ENCODE results near the gene ATP1A4. TPM values are rescaled to one million over a fixed set of nuclear protein-coding genes. Genes with fewer than 3 reads are reported as not detected.

The ATP1A4 gene
- total and polyA plus RNA-seq, 4 donors, result 0.06 to 0.09 (median 0.08) TPM; not detected in 1

DNA sequence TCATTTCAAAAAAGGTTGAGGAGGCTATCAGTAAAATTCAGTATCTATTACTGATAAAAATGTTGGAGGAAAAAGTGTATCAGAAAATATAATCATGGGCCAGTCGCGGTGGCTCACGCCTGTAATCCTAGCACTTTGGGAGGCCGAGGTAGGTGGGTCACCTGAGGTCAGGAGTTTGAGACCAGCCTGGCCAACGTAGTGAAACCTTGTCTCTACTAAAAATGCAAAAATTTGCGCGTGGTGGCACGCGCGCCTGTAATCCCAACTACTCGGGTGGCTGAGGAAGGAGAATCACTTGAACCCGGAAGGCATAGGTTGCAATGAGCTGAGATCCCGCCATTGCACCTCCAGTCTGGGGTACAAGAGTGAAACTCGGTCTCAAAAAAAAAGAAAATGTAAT lies 5.3 kb upstream of the ATP1A4 start:
- TF ChIP-seq, protein P1, sequence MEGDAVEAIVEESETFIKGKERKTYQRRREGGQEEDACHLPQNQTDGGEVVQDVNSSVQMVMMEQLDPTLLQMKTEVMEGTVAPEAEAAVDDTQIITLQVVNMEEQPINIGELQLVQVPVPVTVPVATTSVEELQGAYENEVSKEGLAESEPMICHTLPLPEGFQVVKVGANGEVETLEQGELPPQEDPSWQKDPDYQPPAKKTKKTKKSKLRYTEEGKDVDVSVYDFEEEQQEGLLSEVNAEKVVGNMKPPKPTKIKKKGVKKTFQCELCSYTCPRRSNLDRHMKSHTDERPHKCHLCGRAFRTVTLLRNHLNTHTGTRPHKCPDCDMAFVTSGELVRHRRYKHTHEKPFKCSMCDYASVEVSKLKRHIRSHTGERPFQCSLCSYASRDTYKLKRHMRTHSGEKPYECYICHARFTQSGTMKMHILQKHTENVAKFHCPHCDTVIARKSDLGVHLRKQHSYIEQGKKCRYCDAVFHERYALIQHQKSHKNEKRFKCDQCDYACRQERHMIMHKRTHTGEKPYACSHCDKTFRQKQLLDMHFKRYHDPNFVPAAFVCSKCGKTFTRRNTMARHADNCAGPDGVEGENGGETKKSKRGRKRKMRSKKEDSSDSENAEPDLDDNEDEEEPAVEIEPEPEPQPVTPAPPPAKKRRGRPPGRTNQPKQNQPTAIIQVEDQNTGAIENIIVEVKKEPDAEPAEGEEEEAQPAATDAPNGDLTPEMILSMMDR (IDR thresholded peaks at IDR 0.05; ENCODE audit: control extremely low read depth, extremely low read depth), result no peak
- Histone ChIP-seq H3K36me3 (ENCODE audit: control insufficient read depth in 4 of 4, insufficient read depth in 4 of 4, low read length in 4 of 4) (no peaks in the 10 kb centered on the region), H3K9ac (ENCODE audit: insufficient read depth in 1 of 2, low read length in 2 of 2) (no peak overlapping the region), H3K27ac (ENCODE audit: low read depth in 1 of 2, low read length in 1 of 2) (no peak overlapping the region), H3K4me3 (no peak overlapping the region), H3K27me3 (ENCODE audit: control insufficient read depth in 3 of 3, insufficient read depth in 3 of 3, low read length in 2 of 3) (no peaks in the 10 kb centered on the region), H3K9me3 (ENCODE audit: control insufficient read depth in 4 of 4, insufficient read depth in 3 of 4, low read length in 3 of 4) (peaks cover 0 to 2% (median 0%) of the 10 kb centered on the region in 4 donors), H3K4me1 (ENCODE audit: control insufficient read depth in 5 of 5, insufficient read depth in 5 of 5, low read length in 5 of 5) (no peaks in the 10 kb centered on the region)
- WGBS, 2 donors, result 94 to 95% methylated on average over 14 of the region's 14 CpGs
- ATAC-seq (ENCODE audit: insufficient read depth, low FRiP score) (no peak), DNase-seq (no peak)

DNA sequence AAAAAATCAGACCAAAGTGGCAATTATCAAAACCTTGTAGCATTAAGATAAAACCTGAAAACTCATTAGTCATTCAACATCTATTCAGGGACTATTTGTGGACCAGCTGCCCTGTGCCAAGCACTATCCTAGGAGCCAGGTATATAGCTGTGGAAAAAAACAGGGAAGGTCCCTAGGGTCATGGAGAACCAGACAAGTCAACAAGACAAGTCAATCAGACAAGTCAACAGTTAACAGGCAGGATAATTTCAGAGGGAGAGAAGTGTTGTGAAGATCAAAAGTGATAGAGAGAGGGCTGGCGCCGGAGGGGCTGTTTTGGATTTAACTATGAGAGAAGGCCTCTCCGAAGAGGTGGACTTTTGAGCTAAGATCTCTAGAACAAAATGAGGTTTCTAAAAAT lies 3.3 kb upstream of the ATP1A4 start:
- no peak for ATAC-seq (ENCODE audit: insufficient read depth, low FRiP score)
- no peak overlapping the region for H3K4me3 ChIP-seq
- 91 to 93% methylated on average over 3 of the region's 3 CpGs for WGBS, 2 donors

DNA sequence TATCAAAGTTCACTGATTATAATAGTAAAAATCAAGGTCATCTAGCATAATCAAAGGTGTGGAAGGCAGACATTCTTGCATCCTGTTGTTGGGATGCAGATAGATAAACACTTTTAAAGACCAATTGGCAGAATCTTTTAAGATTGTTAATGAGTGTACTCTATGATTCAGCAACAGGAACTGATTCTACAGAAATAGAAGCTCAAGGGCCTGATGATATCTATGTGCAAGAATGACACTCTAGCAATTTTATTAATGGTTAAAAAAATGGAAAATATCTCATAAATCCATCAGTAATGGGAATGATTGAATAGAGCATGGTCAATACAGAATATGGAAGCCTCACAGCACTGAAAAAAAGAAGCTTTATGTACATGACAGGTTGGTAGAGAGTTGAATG lies 2.2 kb upstream of the ATP1A4 start:
- H3K9me3 ChIP-seq (ENCODE audit: control insufficient read depth in 4 of 4, insufficient read depth in 3 of 4, low read length in 3 of 4), result peaks cover 0 to 2% (median 0%) of the 10 kb centered on the region in 4 donors
- ATAC-seq (ENCODE audit: insufficient read depth, low FRiP score), result no peak
- TF ChIP-seq, protein P1 (IDR thresholded peaks at IDR 0.05; ENCODE audit: control extremely low read depth, extremely low read depth), result no peak
- no peaks in the 10 kb centered on the region for H3K36me3 ChIP-seq (ENCODE audit: control insufficient read depth in 4 of 4, insufficient read depth in 4 of 4, low read length in 4 of 4)
- no peak for DNase-seq
- peaks cover 0 to 4% (median 0%) of the 10 kb centered on the region in 5 donors for H3K4me1 ChIP-seq (ENCODE audit: control insufficient read depth in 5 of 5, insufficient read depth in 5 of 5, low read length in 5 of 5)
- H3K9ac ChIP-seq (ENCODE audit: insufficient read depth in 1 of 2, low read length in 2 of 2), result no peak overlapping the region
- no peak overlapping the region for H3K27ac ChIP-seq (ENCODE audit: low read depth in 1 of 2, low read length in 1 of 2)
- no peaks in the 10 kb centered on the region for H3K27me3 ChIP-seq (ENCODE audit: control insufficient read depth in 3 of 3, insufficient read depth in 3 of 3, low read length in 2 of 3)
- no peak overlapping the region for H3K4me3 ChIP-seq

More for the DNA sequence above, 3.3 kb upstream of the ATP1A4 start:
- no peak for DNase-seq
- H3K9me3 ChIP-seq (ENCODE audit: control insufficient read depth in 4 of 4, insufficient read depth in 3 of 4, low read length in 3 of 4), result peaks cover 0 to 2% (median 0%) of the 10 kb centered on the region in 4 donors
- H3K36me3 ChIP-seq (ENCODE audit: control insufficient read depth in 4 of 4, insufficient read depth in 4 of 4, low read length in 4 of 4), result no peaks in the 10 kb centered on the region
- TF ChIP-seq, protein P1 (IDR thresholded peaks at IDR 0.05; ENCODE audit: control extremely low read depth, extremely low read depth), result no peak
- H3K4me1 ChIP-seq (ENCODE audit: control insufficient read depth in 5 of 5, insufficient read depth in 5 of 5, low read length in 5 of 5), result peaks cover 0 to 4% (median 0%) of the 10 kb centered on the region in 5 donors
- no peak overlapping the region for H3K9ac ChIP-seq (ENCODE audit: insufficient read depth in 1 of 2, low read length in 2 of 2)
- no peak overlapping the region for H3K27ac ChIP-seq (ENCODE audit: low read depth in 1 of 2, low read length in 1 of 2)
- no peaks in the 10 kb centered on the region for H3K27me3 ChIP-seq (ENCODE audit: control insufficient read depth in 3 of 3, insufficient read depth in 3 of 3, low read length in 2 of 3)

DNA sequence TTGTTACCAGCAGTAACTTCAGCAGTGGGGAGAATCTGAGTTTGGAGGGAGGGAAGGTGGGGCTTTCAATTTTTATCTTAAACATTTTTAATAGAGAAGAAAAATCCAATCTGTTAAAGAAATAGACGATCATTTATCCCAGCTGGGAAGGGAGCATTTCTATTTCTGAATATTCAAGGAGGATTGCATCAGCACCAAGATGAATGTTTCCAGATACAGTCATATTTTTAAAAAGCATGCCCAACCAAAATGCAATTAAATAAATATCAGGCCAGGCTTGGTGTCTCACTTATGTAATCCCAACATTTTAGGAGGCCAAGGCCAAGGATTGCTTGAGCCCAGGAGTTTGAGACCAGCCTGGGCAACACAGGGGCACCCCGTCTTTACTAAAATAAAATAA lies 1.7 kb upstream of the ATP1A4 start:
- ATAC-seq (ENCODE audit: insufficient read depth, low FRiP score), result no peak
- no peak overlapping the region for H3K27ac ChIP-seq (ENCODE audit: low read depth in 1 of 2, low read length in 1 of 2)

More for the DNA sequence above, 1.7 kb upstream of the ATP1A4 start:
- H3K4me1 ChIP-seq (ENCODE audit: control insufficient read depth in 5 of 5, insufficient read depth in 5 of 5, low read length in 5 of 5), result peaks cover 0 to 4% (median 0%) of the 10 kb centered on the region in 5 donors
- H3K9me3 ChIP-seq (ENCODE audit: control insufficient read depth in 4 of 4, insufficient read depth in 3 of 4, low read length in 3 of 4), result peaks cover 0 to 2% (median 0%) of the 10 kb centered on the region in 4 donors
- 89 to 91% methylated on average over 2 of the region's 2 CpGs for WGBS, 2 donors
- H3K27me3 ChIP-seq (ENCODE audit: control insufficient read depth in 3 of 3, insufficient read depth in 3 of 3, low read length in 2 of 3), result no peaks in the 10 kb centered on the region
- no peak overlapping the region for H3K9ac ChIP-seq (ENCODE audit: insufficient read depth in 1 of 2, low read length in 2 of 2)
- TF ChIP-seq, protein P1 (IDR thresholded peaks at IDR 0.05; ENCODE audit: control extremely low read depth, extremely low read depth), result no peak
- DNase-seq, result no peak
- H3K36me3 ChIP-seq (ENCODE audit: control insufficient read depth in 4 of 4, insufficient read depth in 4 of 4, low read length in 4 of 4), result no peaks in the 10 kb centered on the region
- H3K4me3 ChIP-seq, result no peak overlapping the region

Measured in lung (tissue), 12 donors.